Daoy (cell line): ENCODE data around the gene LTBP3. TPM values are rescaled to one million over a fixed set of nuclear protein-coding genes. Genes with fewer than 3 reads are reported as not detected.
"Not testable (repeated sequence)": the region's sequence is repeated elsewhere in the genome, so short reads cannot be mapped to it uniquely, and the experiment has no call there.

ENCODE experiments used
- DNase-seq: peaks from one replicate; pipeline ENCODE4 v3.0.0-alpha.2; 2015; ENCODE audit warnings: low read depth
- total RNA-seq: library from RNA; depleted of rRNA; stranded (reverse); fragments of >200 nt; shearing (Covaris generic); gene quantifications from 2 replicates; pipeline ENCODE4 v1.2.3, GENCODE V29; 2014

Gene LTBP3
- total RNA-seq, 1 experiment from 2014 or later, result 31.0 TPM

GRCh38 chr11:65537296-65537597, 20.9 kb downstream of the LTBP3 start:
- DNase-seq, result no peak

GRCh38 chr11:65536412-65537295, 21.5 kb downstream of the LTBP3 start:
- DNase-seq, result no peak

- DNase-seq, result no peak
Measured at GRCh38 chr11:65535102-65535501, 23.1 kb downstream of the LTBP3 start.

GRCh38 chr11:65532388-65533064, 25.6 kb downstream of the LTBP3 start:
- DNase-seq, result no peak

GRCh38 chr11:65530157-65530496, 28.0 kb downstream of the LTBP3 start:
- DNase-seq, result no peak

GRCh38 chr11:65529475-65530156, 28.5 kb downstream of the LTBP3 start:
- DNase-seq, result no peak

GRCh38 chr11:65528819-65529350, 29.3 kb downstream of the LTBP3 start:
- no peak for DNase-seq

GRCh38 chr11:65526744-65527143, 31.4 kb downstream of the LTBP3 start:
- DNase-seq, result no peak

GRCh38 chr11:65525546-65526480, 32.3 kb downstream of the LTBP3 start:
- DNase-seq, result no peak

GRCh38 chr11:65524741-65525545, 33.2 kb downstream of the LTBP3 start, which contains the start of gene SCYL1:
Gene SCYL1, plus strand, starts transcription at chr11:65525083. Its CDS starts 71 bp downstream, at chr11:65525154.
- DNase-seq, result peak; percentile 77

GRCh38 chr11:65524014-65524740, 34.0 kb downstream of the LTBP3 start:
- DNase-seq, result no peak

- not testable (repeated sequence) for DNase-seq
Measured at GRCh38 chr11:65523631-65523968, 34.6 kb downstream of the LTBP3 start.

GRCh38 chr11:65522718-65523630, 35.2 kb downstream of the LTBP3 start:
- not testable (repeated sequence) for DNase-seq

GRCh38 chr11:65521777-65522521, 36.2 kb downstream of the LTBP3 start:
- not testable (repeated sequence) for DNase-seq

GRCh38 chr11:65518941-65519549, 39.1 kb downstream of the LTBP3 start:
- not testable (repeated sequence) for DNase-seq

GRCh38 chr11:65516135-65516968, 41.8 kb downstream of the LTBP3 start:
- no peak for DNase-seq

- DNase-seq, result not testable (repeated sequence)
Measured at GRCh38 chr11:65512311-65512710, 45.8 kb downstream of the LTBP3 start.
